Retina (tissue), 1 donor: ENCODE results near the gene SLCO1A2.

Experiments used
- DNase-seq: peaks from one replicate; pipeline ENCODE4 v3.0.0-alpha.2; 2016

The SLCO1A2 gene

DNA sequence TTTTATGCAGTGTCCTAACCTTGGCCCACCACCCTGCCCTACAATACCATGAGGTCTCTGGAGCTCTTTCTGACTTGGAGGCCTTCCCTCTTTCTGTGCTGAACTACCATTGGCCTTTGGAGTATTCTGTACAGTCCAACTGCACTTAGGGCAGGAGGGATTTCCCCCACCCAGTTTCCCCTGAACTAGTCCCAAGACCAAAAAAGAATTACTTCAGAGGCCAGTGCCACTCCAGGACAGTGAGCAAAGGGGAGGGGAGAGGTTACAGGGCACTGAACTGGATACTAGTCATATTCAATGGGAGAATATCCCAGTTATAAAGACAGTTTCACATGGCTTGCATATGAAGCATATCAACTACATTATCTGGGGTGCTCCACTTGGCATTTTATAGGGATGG, 6.1 kb downstream of the SLCO1A2 start:
- no peak for DNase-seq

- DNase-seq = no peak
Measured at GRCh38 chr12:21324551-21324950, 10.2 kb downstream of the SLCO1A2 start.

DNA sequence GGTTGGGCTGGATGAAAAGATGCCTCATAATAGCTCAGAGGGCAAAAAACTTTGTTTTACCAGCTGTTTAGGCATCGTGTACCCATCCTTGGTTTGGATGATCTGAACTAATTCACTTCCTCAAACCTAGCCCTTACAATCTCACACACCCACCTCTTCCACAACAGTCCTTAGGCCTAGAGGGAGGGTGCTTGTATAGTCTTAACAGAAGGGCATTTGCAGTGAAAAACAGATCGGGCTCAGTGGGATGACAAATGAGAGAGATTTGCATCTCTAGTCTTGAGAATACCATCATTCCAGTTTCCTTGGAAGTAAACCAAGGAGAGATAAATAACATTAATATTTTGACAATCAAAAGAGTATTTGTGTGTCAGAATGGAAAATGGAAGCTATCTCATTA, 11.0 kb downstream of the SLCO1A2 start:
- DNase-seq = no peak

- DNase-seq = no peak
Measured at GRCh38 chr12:21308785-21309184, 25.9 kb downstream of the SLCO1A2 start.

GRCh38 chr12:21305661-21306060, 29.1 kb downstream of the SLCO1A2 start:
- DNase-seq = no peak

- no peak for DNase-seq
Measured at GRCh38 chr12:21300632-21301031, 34.1 kb downstream of the SLCO1A2 start.

GRCh38 chr12:21296751-21297406, 37.8 kb downstream of the SLCO1A2 start:
- DNase-seq = peak; percentile 6

DNA sequence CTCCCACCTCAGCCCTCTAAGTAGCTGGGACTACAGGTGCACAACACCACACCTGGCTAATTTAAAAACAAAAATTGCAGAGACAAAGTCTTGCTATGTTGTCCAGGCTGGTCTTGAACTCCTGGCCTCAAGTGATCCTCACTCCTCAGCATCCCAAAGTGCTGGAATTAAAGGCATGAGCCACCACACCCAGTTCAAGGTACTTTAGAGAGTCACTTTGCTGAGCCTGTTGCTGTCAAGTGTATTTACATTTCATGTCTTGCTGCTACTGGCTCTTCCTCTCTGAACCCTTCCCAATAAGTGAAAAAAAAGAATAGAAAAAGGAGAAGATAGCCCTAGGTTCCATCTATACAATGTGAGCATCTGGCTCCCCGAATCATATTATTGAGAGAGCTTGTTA, 38.4 kb downstream of the SLCO1A2 start:
- DNase-seq = no peak

DNA sequence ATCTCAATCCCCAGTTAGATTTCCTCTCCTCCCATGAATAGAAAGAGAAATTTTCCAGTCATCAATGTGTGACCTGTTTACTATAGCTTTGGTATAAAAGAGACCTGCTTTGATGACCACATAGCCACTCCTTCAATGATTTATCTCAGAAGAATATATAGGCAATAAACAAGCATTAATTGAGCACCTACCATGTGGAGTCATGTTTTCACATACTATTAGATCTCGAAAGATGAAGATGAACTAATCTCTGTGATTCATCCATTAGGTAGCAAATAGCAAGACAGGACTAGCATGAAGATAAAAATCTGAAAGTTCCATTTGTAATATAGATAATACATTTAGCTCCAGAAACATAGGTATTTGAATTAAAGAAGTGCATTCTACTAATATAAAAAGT, 40.5 kb downstream of the SLCO1A2 start:
- no peak for DNase-seq

DNA sequence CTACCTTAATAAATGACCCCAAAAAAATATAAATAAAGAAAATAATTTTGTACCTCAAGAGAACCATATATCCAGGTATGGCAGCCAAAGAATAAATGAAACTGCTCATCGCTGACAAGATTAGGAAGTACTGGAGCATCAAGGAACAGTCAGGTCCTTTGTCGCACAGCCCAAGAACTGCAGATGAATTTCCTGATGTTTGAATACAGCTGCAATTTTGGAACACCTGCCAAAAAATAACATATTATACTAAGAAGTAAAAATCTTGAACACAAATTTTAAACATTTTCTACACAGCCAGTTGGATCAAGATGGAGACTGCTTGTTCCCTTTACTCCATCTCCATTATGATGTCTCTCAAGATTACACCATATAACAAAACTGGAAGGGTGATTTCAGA, 42.6 kb downstream of the SLCO1A2 start:
- DNase-seq = no peak

DNA sequence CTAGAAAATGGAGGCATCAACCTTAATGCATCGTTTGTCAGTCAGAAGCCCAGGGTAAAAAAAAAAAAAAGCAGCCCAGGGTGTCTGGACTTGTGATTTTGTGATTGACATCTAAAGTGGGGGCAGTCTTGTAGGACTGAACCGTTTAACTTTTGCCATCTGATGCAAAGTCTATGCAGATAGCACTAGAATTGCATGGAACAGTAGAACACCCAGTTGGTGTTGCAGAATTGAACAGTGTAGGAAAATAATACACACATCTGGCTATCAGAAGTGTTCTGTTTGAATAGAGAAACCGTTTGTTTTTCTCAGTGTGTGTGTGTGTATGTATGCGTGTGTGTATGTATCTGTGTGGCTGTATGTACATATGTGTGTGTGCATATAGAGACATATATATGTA, 45.0 kb downstream of the SLCO1A2 start:
- no peak for DNase-seq

- no peak for DNase-seq
Measured at GRCh38 chr12:21276826-21277225, 57.9 kb downstream of the SLCO1A2 start.

GRCh38 chr12:21265932-21266331, 68.8 kb downstream of the SLCO1A2 start:
- no peak for DNase-seq

DNA sequence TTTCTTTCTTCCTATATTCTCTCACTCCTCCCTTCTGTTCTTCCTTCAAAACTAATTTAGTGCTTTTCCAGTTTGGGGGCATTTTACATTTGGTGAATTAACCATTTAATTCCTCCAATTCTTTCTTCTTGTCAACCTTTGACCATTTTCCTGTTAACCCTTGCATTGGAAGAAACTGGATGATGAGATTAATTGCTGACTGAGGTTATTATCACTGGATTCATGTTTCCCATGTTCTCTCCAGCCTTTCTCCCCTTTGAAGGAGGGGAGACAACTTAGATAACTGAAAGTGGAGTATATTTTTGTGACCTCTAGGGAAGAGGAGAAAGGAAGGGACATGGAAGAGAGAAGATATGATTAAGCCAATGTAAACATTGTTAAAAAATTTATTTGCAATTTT, 70.5 kb downstream of the SLCO1A2 start:
- DNase-seq = no peak

- DNase-seq = no peak
Measured at GRCh38 chr12:21257172-21257571, 77.5 kb downstream of the SLCO1A2 start.

GRCh38 chr12:21252070-21252469, 82.6 kb downstream of the SLCO1A2 start:
- no peak for DNase-seq

DNA sequence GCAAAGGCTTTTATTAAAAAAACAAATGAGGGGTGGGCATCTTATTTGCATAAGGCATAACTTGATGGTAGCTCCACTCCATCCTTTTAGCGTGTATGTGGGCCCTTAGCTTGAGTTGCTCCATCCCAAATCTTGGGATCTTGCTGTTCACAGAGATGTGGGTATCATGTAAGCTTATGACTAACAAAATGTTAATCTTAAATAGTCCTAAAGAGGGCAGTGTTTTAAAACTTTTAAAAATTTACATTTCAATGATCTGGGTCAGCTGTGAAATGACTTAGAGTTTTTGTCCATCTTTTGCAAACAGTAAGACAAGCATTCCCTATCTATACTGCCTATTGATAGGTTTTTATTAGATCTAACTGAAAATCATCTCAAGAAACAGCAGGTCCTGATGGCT, 86.0 kb downstream of the SLCO1A2 start:
- DNase-seq = no peak

GRCh38 chr12:21239866-21240265, 94.9 kb downstream of the SLCO1A2 start:
- DNase-seq = no peak

DNA sequence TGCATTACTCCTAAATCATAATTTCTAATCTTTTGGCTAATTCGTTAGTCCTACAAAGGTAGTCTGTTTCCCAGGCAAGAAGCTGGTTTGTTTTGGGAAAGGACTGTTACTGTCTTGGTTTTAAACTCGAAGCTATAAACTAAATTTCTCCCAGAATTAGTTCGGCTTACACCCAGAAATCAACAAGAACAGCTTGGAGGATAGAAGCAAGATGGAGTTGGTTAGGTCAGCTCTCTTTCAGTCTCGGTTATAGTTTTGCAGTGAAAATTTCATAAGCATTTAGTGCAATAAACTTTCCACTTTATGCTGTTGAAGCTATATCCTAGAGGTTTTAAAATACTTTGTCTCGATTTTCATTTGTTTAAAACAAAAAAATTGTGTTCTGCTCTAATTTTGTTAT, 100.3 kb downstream of the SLCO1A2 start:
- DNase-seq = no peak

DNA sequence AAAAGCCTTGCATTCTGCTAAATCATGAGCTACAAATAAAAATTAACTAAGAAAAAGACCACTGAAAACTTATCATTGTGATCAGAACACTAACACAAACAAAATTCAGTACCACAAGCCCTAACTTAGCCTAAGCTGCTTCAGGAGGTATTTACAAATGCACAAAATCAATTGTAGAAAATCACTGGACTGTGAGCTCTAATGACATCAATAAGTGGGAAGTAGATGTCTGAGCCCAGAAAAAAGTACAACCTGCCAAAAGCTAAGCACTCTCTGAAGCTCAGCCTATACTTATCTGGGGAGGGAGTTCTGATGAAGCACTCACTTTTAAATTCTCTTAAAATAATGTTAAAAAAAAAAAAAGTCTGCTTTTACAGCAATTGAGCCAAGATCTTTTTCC, 110.8 kb downstream of the SLCO1A2 start:
- DNase-seq = no peak

GRCh38 chr12:21221778-21222177, 112.9 kb downstream of the SLCO1A2 start:
- DNase-seq = no peak

DNA sequence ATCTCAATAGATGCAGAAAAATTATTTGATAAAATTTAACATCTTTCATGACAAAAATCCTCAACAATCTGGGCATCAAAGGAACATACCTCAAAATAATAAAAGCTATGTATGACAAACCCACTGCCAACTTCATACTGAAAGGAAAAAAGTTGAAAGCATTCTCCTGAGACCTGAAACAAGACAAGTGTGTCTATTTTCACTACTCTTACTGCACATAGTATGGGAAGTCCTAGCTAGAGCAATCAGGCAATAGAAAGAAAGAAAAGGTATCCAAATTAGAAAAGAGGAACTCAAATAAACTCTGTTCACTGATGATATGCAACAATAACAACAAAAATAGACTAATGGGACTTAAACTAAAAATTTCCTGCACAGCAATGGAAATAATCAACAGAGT, 113.6 kb downstream of the SLCO1A2 start:
- DNase-seq = no peak

DNA sequence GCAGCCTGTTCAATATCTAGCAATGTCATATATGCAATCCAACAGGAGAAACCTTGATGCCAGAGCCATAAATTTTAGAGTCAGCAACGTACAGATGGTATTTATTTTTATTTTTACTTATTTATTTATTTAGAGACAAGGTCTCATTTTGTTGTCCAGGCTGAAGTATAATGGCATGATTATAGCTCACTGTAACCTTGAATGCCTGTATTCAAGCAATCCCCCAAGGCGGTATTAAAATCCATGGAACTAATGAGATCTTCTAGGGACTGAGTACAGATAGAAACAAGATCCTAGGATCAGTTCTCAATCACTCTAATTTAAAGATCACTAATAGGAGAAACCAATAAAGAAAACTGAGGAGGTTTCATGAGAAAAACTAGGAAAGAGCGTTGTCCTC, 114.5 kb downstream of the SLCO1A2 start:
- no peak for DNase-seq

DNA sequence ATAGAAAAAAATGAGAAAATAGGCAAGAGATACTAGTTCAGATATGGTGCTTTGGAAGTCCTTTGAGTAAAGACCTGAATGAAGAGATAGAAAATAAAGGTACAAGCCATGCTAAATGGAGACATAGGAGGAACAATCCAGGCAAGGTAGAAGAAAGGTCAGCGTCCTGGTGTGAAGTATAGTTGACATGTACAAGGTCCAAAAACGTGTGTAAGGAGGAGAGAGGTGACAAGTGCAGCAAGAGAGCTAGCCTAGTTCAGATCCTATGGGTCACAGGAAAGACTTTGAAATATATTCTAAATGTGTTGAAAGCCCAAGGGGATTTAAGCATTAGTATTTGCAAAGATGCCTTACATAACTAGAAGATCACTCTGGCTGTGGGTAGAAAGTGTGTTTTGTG, 115.5 kb downstream of the SLCO1A2 start:
- no peak for DNase-seq
